Activated CD4-positive, alpha-beta T cell treated with anti-CD3 and anti-CD28 coated beads for 36 hours (primary cell): Measurements from ENCODE around the gene POP5. TPM values are rescaled to one million over a fixed set of nuclear protein-coding genes. Genes with fewer than 3 reads are reported as not detected.
A peak's percentile ranks its signal among the peaks of the same experiment; 100 is the strongest.
"Not testable (repeated sequence)": the region's sequence is repeated elsewhere in the genome, so short reads cannot be mapped to it uniquely, and the experiment has no call there.

ENCODE experiments used
- ATAC-seq: fragments of 200-7000 bp; cut with Tn5 transposase; one replicate; pipeline ENCODE4 v1.10.0; 2021; ENCODE audit warnings: mild to moderate bottlenecking, moderate library complexity
- CTCF ChIA-PET: fragments of 350-600 bp; sonication (Branson Sonifier 250); formaldehyde crosslinking; loops from one replicate; lab custom pipeline; 2021; ENCODE audit warnings: antibody characterized with exemption; lab: Charles Lee
- POLR2A ChIA-PET: fragments of 350-600 bp; sonication (Branson Sonifier 250); formaldehyde crosslinking; loops from one replicate; lab custom pipeline; 2021; ENCODE audit warnings: antibody characterized with exemption, inconsistent platforms; lab: Charles Lee
- DNase-seq: peaks from one replicate; pipeline ENCODE4 v3.0.0-alpha.2; 2020
- H3K27ac Mint-ChIP-seq: one replicate; pipeline ENCODE4 v1.8.0; 2021; ENCODE audit warnings: mixed read lengths
- H3K27me3 Mint-ChIP-seq: one replicate; pipeline ENCODE4 v1.8.0; 2021; ENCODE audit warnings: mixed read lengths
- H3K36me3 Mint-ChIP-seq: one replicate; pipeline ENCODE4 v1.8.0; 2021; ENCODE audit warnings: low read depth, mixed read lengths
- H3K4me1 Mint-ChIP-seq: one replicate; pipeline ENCODE4 v1.8.0; 2021; ENCODE audit warnings: mixed read lengths
- H3K4me3 Mint-ChIP-seq: one replicate; pipeline ENCODE4 v1.8.0; 2021; ENCODE audit warnings: mild to moderate bottlenecking, moderate library complexity, mixed read lengths
- H3K9me3 Mint-ChIP-seq: one replicate; pipeline ENCODE4 v1.8.0; 2021; ENCODE audit warnings: low read depth, mixed read lengths
- intact Hi-C, 2 experiments: fragments of 100-400 bp; cut with DNase I in 1 of 2; cut with micrococcal nuclease in 1 of 2; formaldehyde crosslinking; loops; one replicate each; pipeline versions ENCODE4 v1.14.2 to v1.15.1; 2022 to 2024; cut with DNase I, micrococcal nuclease
- total RNA-seq, 2 experiments: library from RNA; stranded (reverse); gene quantifications; one replicate each; pipeline ENCODE4 v1.2.3, GENCODE V29; 2021

The POP5 gene
- total RNA-seq: 10 to 100 TPM; 44.8 to 52.6 TPM

- Mint-ChIP-seq H3K9me3 (no peaks in the 10 kb centered on the region), H3K36me3 (peaks cover 23% of the 10 kb centered on the region), H3K27ac (peak within 1 kb of the TSS; percentile 91), H3K27me3 (peaks cover 10% of the 10 kb centered on the region), H3K4me3 (peak within 1 kb of the TSS; percentile 98), H3K4me1 (peaks cover 35% of the 10 kb centered on the region)
- DNase-seq: peak; percentile 96
- CTCF ChIA-PET: interaction anchor here (0.6 to 5.5 kb wide), 33 partner anchors 8 to 862 kb away, joined by 3 to 123 read pairs (median 4); partner anchors contain the start of genes CABP1, COX6A1, SIRT4 and SRSF9
- peak; percentile 97 for ATAC-seq
- POLR2A ChIA-PET: interaction anchor here (0.6 to 2.3 kb wide), 17 partner anchors 11 to 657 kb away, joined by 3 to 8 read pairs (median 3); partner anchors contain the start of genes COX6A1, MLEC, RNU4-1 and SPPL3
- intact Hi-C loops: loop anchor here (1.0 to 5.0 kb wide), 10 partner anchors 46 to 391 kb away; partner anchors contain the start of genes ACADS (in 2 of the 2), COX6A1 (in 1 of the 2), DYNLL1 (in 1 of the 2) and MLEC (in 1 of the 2)
Observed at GRCh38 chr12:120580787-120581723, at the start of gene POP5. TSS of gene POP5 (minus strand) at chr12:120581402. CDS start at chr12:120581362, 40 bp downstream.

GRCh38 chr12:120630104-120630892 is 49.1 kb upstream of the POP5 start:
- no peaks in the 10 kb centered on the region for H3K9me3 Mint-ChIP-seq
- no peak overlapping the region for H3K27ac Mint-ChIP-seq
- DNase-seq (no peak), ATAC-seq (no peak)
- no peaks in the 10 kb centered on the region for H3K36me3 Mint-ChIP-seq
- ChIA-PET CTCF (interaction anchor here (0.6 to 1.2 kb wide), 3 partner anchors 32 to 233 kb away, joined by 3 to 5 read pairs (median 4); no protein-coding TSS in a partner anchor), POLR2A (no interaction called here)
- intact Hi-C loops: no loop called here
- H3K27me3 Mint-ChIP-seq: peaks cover 7% of the 10 kb centered on the region
- H3K4me3 Mint-ChIP-seq: no peak overlapping the region
- H3K4me1 Mint-ChIP-seq: no peaks in the 10 kb centered on the region

- POLR2A ChIA-PET: no interaction called here
- no peak overlapping the region for H3K4me3 Mint-ChIP-seq
- no peaks in the 10 kb centered on the region for H3K4me1 Mint-ChIP-seq
- H3K27me3 Mint-ChIP-seq: peaks cover 7% of the 10 kb centered on the region
- CTCF ChIA-PET: interaction anchor here (0.8 to 3.1 kb wide), 3 partner anchors 17 to 382 kb away, joined by 3 to 13 read pairs (median 4); no protein-coding TSS in a partner anchor
- DNase-seq: no peak
- ATAC-seq: no peak
- H3K9me3 Mint-ChIP-seq: no peaks in the 10 kb centered on the region
- intact Hi-C loops: no loop called here
- H3K36me3 Mint-ChIP-seq: no peaks in the 10 kb centered on the region
- no peak overlapping the region for H3K27ac Mint-ChIP-seq
Observed at GRCh38 chr12:120628919-120629318, 47.7 kb upstream of the POP5 start.

- POLR2A ChIA-PET: no interaction called here
- ATAC-seq (peak; percentile 80), DNase-seq (peak; percentile 67)
- Mint-ChIP-seq H3K27me3 (peaks cover under 1% of the 10 kb centered on the region), H3K9me3 (no peaks in the 10 kb centered on the region), H3K27ac (no peak overlapping the region), H3K4me3 (no peak overlapping the region), H3K4me1 (no peaks in the 10 kb centered on the region), H3K36me3 (no peaks in the 10 kb centered on the region)
- intact Hi-C loops: loop anchor here in 1 of 2 experiments (1.0 kb wide), 1 partner anchor 485 kb away; no protein-coding TSS in a partner anchor
- CTCF ChIA-PET: interaction anchor here (0.6 to 1.2 kb wide), 7 partner anchors 11 to 293 kb away, joined by 3 to 6 read pairs (median 3); partner anchors contain the start of gene POP5
Observed at GRCh38 chr12:120625557-120626419, 44.6 kb upstream of the POP5 start.

- ChIA-PET CTCF (interaction anchor here (0.9 to 1.4 kb wide), 3 partner anchors 28 to 392 kb away, joined by 3 read pairs; no protein-coding TSS in a partner anchor), POLR2A (no interaction called here)
- no peaks in the 10 kb centered on the region for H3K9me3 Mint-ChIP-seq
- ATAC-seq (no peak), DNase-seq (no peak)
- no peak overlapping the region for H3K27ac Mint-ChIP-seq
- no peaks in the 10 kb centered on the region for H3K36me3 Mint-ChIP-seq
- no peaks in the 10 kb centered on the region for H3K4me1 Mint-ChIP-seq
- H3K27me3 Mint-ChIP-seq: peaks cover 15% of the 10 kb centered on the region
- no peak overlapping the region for H3K4me3 Mint-ChIP-seq
- intact Hi-C loops: no loop called here
Observed at GRCh38 chr12:120620624-120621023, 39.4 kb upstream of the POP5 start.

- ChIA-PET CTCF (interaction anchor here (0.8 to 1.4 kb wide), 4 partner anchors 9 to 391 kb away, joined by 3 read pairs; no protein-coding TSS in a partner anchor), POLR2A (no interaction called here)
- no peak overlapping the region for H3K27ac Mint-ChIP-seq
- intact Hi-C loops: no loop called here
- DNase-seq (no peak), ATAC-seq (no peak)
- H3K27me3 Mint-ChIP-seq: peaks cover 15% of the 10 kb centered on the region
- peaks cover 11% of the 10 kb centered on the region for H3K4me1 Mint-ChIP-seq
- H3K9me3 Mint-ChIP-seq: no peaks in the 10 kb centered on the region
- no peak overlapping the region for H3K4me3 Mint-ChIP-seq
- H3K36me3 Mint-ChIP-seq: no peaks in the 10 kb centered on the region
Observed at GRCh38 chr12:120618954-120619615, 37.9 kb upstream of the POP5 start.

GRCh38 chr12:120617767-120618166 is 36.6 kb upstream of the POP5 start:
- ATAC-seq, DNase-seq, H3K36me3 Mint-ChIP-seq, H3K9me3 Mint-ChIP-seq, intact Hi-C loops, POLR2A ChIA-PET, H3K4me3 Mint-ChIP-seq, H3K27ac Mint-ChIP-seq: not testable (repeated sequence)
- H3K27me3 Mint-ChIP-seq: peaks cover 15% of the 10 kb centered on the region
- peaks cover 11% of the 10 kb centered on the region for H3K4me1 Mint-ChIP-seq
- CTCF ChIA-PET: interaction anchor here (1.3 kb wide), 1 partner anchor 29 kb away, joined by 3 read pairs; no protein-coding TSS in a partner anchor

- POLR2A ChIA-PET, H3K4me3 Mint-ChIP-seq, H3K36me3 Mint-ChIP-seq, H3K27ac Mint-ChIP-seq, H3K9me3 Mint-ChIP-seq, ATAC-seq, CTCF ChIA-PET, DNase-seq, intact Hi-C loops: not testable (repeated sequence)
- peaks cover 11% of the 10 kb centered on the region for H3K4me1 Mint-ChIP-seq
- H3K27me3 Mint-ChIP-seq: peaks cover 15% of the 10 kb centered on the region
Observed at GRCh38 chr12:120617193-120617592, 36.0 kb upstream of the POP5 start.

- Mint-ChIP-seq H3K9me3 (no peaks in the 10 kb centered on the region), H3K36me3 (no peaks in the 10 kb centered on the region), H3K27ac (no peak overlapping the region), H3K27me3 (peaks cover 12% of the 10 kb centered on the region), H3K4me3 (no peak overlapping the region), H3K4me1 (peaks cover 11% of the 10 kb centered on the region)
- ATAC-seq (peak; percentile 78), DNase-seq (peak; percentile 14)
- ChIA-PET POLR2A (no interaction called here), CTCF (interaction anchor here (0.9 to 1.2 kb wide), 2 partner anchors 11 to 34 kb away, joined by 3 to 6 read pairs; no protein-coding TSS in a partner anchor)
- intact Hi-C loops: no loop called here
Observed at GRCh38 chr12:120614848-120615247, 33.6 kb upstream of the POP5 start.

- H3K4me3 Mint-ChIP-seq, POLR2A ChIA-PET, intact Hi-C loops, DNase-seq, H3K36me3 Mint-ChIP-seq, CTCF ChIA-PET, H3K27ac Mint-ChIP-seq, ATAC-seq, H3K27me3 Mint-ChIP-seq, H3K9me3 Mint-ChIP-seq: not testable (repeated sequence)
- H3K4me1 Mint-ChIP-seq: peaks cover 11% of the 10 kb centered on the region
Observed at GRCh38 chr12:120611534-120611933, 30.3 kb upstream of the POP5 start.
